Measurements from ENCODE around the gene ZNF385C. TPM values are rescaled to one million over a fixed set of nuclear protein-coding genes. Genes with fewer than 3 reads are reported as not detected.

ZNF385C gene
- total RNA-seq, 4 donors from 2014 or later, result 0.27 to 0.48 TPM; not detected in 2

DNA sequence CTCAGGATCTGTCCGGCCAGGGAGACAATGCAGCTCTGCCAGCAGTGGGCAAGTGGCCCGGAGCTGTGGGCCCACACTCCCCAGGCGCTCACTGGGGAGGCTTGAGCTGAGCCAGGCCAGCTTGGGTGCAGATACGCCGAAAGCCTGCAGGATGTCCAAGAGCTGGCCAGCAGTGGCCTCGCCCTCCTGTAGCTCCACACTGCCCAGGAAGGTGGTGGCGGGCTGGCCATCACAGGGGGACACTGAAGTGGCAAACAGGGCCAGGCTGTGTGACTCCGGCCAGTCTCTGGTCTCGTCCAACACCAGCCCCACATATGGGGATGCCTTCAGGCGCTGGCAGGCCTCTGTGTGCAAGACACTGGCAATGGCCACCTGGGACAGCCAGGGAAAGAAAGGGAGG, 57.5 kb downstream of the ZNF385C start:
- Histone ChIP-seq H3K27ac (no peak overlapping the region), H3K36me3 (no peaks in the 10 kb centered on the region), H3K9me3 (no peaks in the 10 kb centered on the region), H3K4me1 (peaks cover 0 to 6% (median 4%) of the 10 kb centered on the region in 4 donors), H3K4me3 (no peak overlapping the region), H3K27me3 (peaks cover 7% of the 10 kb centered on the region)
- WGBS, 2 donors (ENCODE audit: low coverage in 1 of 2), result 95% methylated on average over 10 of the region's 10 CpGs; no CpG with 5 or more reads in 1 of the 2 donors
- TF ChIP-seq, protein P1, sequence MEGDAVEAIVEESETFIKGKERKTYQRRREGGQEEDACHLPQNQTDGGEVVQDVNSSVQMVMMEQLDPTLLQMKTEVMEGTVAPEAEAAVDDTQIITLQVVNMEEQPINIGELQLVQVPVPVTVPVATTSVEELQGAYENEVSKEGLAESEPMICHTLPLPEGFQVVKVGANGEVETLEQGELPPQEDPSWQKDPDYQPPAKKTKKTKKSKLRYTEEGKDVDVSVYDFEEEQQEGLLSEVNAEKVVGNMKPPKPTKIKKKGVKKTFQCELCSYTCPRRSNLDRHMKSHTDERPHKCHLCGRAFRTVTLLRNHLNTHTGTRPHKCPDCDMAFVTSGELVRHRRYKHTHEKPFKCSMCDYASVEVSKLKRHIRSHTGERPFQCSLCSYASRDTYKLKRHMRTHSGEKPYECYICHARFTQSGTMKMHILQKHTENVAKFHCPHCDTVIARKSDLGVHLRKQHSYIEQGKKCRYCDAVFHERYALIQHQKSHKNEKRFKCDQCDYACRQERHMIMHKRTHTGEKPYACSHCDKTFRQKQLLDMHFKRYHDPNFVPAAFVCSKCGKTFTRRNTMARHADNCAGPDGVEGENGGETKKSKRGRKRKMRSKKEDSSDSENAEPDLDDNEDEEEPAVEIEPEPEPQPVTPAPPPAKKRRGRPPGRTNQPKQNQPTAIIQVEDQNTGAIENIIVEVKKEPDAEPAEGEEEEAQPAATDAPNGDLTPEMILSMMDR (IDR thresholded peaks at IDR 0.05), result no peak
- TF ChIP-seq EP300 (IDR thresholded peaks at IDR 0.05; ENCODE audit: low read depth) (no peak), POLR2AphosphoS5 (IDR thresholded peaks at IDR 0.05) (no peak), POLR2A (IDR thresholded peaks at IDR 0.05) (no peak)
- intact Hi-C loops (cut with DNase I; ENCODE audit: low total_unique reads), result no loop called here
- in situ Hi-C loops (cut with MboI; ENCODE audit: low pct_ligation_motif_present in 1 of 4, low pct_unique_long_range_greater_than_20kb in 1 of 4, low sequenced_read_pairs in 3 of 4), result no loop called here
- no peak for DNase-seq

DNA sequence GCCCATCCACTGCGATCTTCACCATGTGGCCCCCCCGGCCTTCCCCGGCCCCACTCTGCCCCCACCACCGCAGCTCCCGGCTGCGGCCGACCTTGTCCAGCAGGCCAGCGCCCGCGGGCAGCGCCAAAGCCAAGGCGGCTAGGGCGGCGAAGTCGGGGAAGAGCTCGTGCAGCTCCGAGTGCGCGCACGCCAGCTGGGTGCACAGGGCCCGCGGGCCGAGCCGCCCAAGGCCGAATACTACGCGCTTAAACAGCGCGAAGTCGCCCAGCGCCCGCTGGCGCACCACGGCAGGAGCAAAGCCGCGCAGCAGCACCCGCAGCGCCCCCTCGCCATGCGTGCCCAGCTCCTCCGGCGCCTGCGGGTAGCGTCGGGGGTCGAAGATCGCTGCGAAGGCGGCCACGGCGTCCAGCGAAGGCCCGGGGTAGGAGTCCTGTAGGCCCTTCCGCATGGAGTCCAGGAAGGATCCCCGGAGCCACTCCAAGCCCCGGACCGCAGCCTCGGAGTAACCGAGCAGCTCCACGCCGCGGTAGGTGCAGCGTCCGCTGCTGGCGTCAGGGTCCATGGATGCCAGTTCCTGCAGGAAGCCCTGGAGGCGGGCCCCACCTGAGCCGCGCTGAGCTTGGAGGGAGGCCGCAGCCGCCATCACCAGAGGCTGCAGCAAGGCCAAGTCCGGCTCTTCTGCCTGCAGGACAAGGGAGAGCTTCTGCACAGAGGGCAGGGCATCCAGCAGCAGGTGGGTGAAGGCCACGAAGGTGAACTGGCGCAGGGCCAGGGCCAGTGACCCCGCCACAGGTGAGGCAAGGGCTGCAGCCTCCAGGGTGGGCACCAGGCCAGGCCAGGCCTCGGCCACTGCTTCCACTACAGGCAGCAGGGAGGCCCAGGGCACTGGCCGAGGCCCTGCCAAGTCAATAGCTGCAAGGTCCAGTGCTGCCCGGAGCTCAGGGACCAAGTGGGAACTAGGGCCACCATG, 58.2 kb downstream of the ZNF385C start:
- 65% methylated on average over 63 of the region's 77 CpGs; no CpG with 5 or more reads in 1 of the 2 donors for WGBS, 2 donors (ENCODE audit: low coverage in 1 of 2)
- Histone ChIP-seq H3K4me3 (peak overlapping the region in 2 of 4 donors; percentile 6 to 7), H3K27me3 (peaks cover 7% of the 10 kb centered on the region), H3K36me3 (no peaks in the 10 kb centered on the region), H3K9me3 (no peaks in the 10 kb centered on the region), H3K27ac (no peak overlapping the region), H3K4me1 (peaks cover 0 to 6% (median 4%) of the 10 kb centered on the region in 4 donors)
- intact Hi-C loops (cut with DNase I; ENCODE audit: low total_unique reads), result no loop called here
- DNase-seq, result no peak
- TF ChIP-seq, protein P1 (IDR thresholded peaks at IDR 0.05), result no peak
- TF ChIP-seq EP300 (IDR thresholded peaks at IDR 0.05; ENCODE audit: low read depth) (no peak), POLR2AphosphoS5 (IDR thresholded peaks at IDR 0.05) (no peak), POLR2A (IDR thresholded peaks at IDR 0.05) (no peak)
- in situ Hi-C loops (cut with MboI; ENCODE audit: low pct_ligation_motif_present in 1 of 4, low pct_unique_long_range_greater_than_20kb in 1 of 4, low sequenced_read_pairs in 3 of 4), result no loop called here

DNA sequence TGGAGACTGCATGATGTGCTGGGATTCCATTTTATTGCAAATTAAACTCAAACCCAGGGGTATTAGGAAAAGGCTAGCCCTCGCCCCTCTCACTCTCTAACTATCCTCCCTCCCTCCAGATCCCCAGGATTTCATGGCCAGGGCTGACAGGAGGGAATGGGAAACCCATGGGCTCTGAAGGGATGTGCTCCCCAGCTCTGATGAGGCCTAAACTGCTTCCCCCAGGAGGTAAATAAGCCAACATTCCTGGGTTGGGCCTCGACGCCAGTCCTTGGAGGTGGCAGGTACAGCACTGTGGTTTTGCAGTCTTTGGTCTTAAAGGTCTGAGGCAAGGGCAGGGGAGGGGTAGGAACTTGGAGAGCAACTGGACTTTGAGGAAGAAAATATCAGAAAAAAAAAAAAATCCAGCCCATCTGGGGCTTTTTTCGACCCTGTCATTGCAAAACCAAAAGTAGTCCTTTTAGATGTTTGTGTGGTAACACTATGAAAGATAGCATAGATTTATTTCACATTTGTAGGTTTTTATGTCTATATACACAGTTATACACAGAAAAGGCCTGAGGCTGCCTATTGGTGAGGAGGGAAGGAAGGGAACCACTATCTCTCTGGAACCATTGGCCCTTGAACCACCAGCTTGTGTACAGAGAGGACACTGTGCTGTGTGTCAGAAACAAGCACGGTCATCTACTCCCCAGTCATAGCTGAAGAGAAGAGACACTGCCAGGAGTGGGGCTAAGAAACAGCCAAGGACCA, 59.9 kb downstream of the ZNF385C start:
- H3K9me3 ChIP-seq, result no peaks in the 10 kb centered on the region
- DNase-seq, result no peak
- peaks cover 0 to 6% (median 4%) of the 10 kb centered on the region in 4 donors for H3K4me1 ChIP-seq
- no peaks in the 10 kb centered on the region for H3K36me3 ChIP-seq
- no peak overlapping the region for H3K27ac ChIP-seq
- H3K27me3 ChIP-seq, result peaks cover 7% of the 10 kb centered on the region
- TF ChIP-seq POLR2A (IDR thresholded peaks at IDR 0.05) (no peak), EP300 (IDR thresholded peaks at IDR 0.05; ENCODE audit: low read depth) (no peak), POLR2AphosphoS5 (IDR thresholded peaks at IDR 0.05) (no peak)
- TF ChIP-seq, protein P1 (IDR thresholded peaks at IDR 0.05), result no peak
- in situ Hi-C loops (cut with MboI; ENCODE audit: low pct_ligation_motif_present in 1 of 4, low pct_unique_long_range_greater_than_20kb in 1 of 4, low sequenced_read_pairs in 3 of 4) (no loop called here), intact Hi-C loops (cut with DNase I; ENCODE audit: low total_unique reads) (no loop called here)
- WGBS, 2 donors (ENCODE audit: low coverage in 1 of 2), result 60 to 68% methylated on average over 1 to 5 of the region's 5 CpGs
- H3K4me3 ChIP-seq, result no peak overlapping the region

DNA sequence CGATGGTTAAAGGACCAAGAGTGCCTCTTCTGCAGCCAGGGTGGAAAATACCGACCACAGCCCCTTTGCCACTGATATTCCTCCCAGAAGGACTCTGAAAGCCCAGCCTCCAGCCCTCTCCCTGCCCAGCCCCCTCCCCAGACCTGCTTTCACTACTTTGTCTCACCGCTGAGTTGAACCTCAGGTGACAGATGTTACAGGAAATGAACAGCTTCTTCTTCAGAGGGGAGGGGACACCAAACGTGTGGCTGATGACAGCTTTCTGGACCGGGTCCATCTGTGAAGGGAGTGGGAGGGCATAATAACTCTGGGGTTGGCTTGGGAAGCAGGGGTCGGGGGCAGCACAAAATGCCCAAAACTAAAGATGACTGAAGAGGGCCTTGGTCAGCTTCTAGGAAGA, 64.2 kb downstream of the ZNF385C start:
- Histone ChIP-seq H3K4me3 (no peak overlapping the region), H3K9me3 (no peaks in the 10 kb centered on the region), H3K36me3 (no peaks in the 10 kb centered on the region), H3K27me3 (no peaks in the 10 kb centered on the region), H3K27ac (no peak overlapping the region), H3K4me1 (no peaks in the 10 kb centered on the region)
- WGBS, 2 donors (ENCODE audit: low coverage in 1 of 2), result 40 to 100% methylated on average over 1 to 6 of the region's 6 CpGs
- no peak for DNase-seq
- TF ChIP-seq POLR2A (IDR thresholded peaks at IDR 0.05) (no peak), POLR2AphosphoS5 (IDR thresholded peaks at IDR 0.05) (no peak), EP300 (IDR thresholded peaks at IDR 0.05; ENCODE audit: low read depth) (no peak)
- TF ChIP-seq, protein P1 (IDR thresholded peaks at IDR 0.05), result no peak
- intact Hi-C loops (cut with DNase I; ENCODE audit: low total_unique reads), result no loop called here
- in situ Hi-C loops (cut with MboI; ENCODE audit: low pct_ligation_motif_present in 1 of 4, low pct_unique_long_range_greater_than_20kb in 1 of 4, low sequenced_read_pairs in 3 of 4), result no loop called here
